ENCODE data around the gene CCL7. TPM values are rescaled to one million over a fixed set of nuclear protein-coding genes. Genes with fewer than 3 reads are reported as not detected.

CCL7 gene
- total and polyA plus RNA-seq, 4 donors = not detected

DNA sequence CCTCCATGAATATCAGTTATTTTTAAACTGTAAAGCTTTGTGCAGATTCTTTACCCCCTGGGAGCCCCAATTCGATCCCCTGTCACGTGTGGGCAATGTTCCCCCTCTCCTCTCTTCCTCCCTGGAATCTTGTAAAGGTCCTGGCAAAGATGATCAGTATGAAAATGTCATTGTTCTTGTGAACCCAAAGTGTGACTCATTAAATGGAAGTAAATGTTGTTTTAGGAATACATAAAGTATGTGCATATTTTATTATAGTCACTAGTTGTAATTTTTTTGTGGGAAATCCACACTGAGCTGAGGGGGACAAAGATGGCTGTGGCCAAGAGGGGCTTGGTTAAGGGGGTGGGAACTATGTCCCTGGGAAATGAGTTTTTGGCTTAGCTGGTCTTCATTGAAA, 17.9 kb downstream of the CCL7 start:
- TF ChIP-seq, protein P1, sequence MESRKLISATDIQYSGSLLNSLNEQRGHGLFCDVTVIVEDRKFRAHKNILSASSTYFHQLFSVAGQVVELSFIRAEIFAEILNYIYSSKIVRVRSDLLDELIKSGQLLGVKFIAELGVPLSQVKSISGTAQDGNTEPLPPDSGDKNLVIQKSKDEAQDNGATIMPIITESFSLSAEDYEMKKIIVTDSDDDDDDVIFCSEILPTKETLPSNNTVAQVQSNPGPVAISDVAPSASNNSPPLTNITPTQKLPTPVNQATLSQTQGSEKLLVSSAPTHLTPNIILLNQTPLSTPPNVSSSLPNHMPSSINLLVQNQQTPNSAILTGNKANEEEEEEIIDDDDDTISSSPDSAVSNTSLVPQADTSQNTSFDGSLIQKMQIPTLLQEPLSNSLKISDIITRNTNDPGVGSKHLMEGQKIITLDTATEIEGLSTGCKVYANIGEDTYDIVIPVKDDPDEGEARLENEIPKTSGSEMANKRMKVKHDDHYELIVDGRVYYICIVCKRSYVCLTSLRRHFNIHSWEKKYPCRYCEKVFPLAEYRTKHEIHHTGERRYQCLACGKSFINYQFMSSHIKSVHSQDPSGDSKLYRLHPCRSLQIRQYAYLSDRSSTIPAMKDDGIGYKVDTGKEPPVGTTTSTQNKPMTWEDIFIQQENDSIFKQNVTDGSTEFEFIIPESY (IDR thresholded peaks at IDR 0.05) = no peak
- TF ChIP-seq NR2F2 (IDR thresholded peaks at IDR 0.05) (no peak), JUND (IDR thresholded peaks at IDR 0.05) (no peak), FOXA2 (IDR thresholded peaks at IDR 0.05) (no peak)
- Histone ChIP-seq H3K27me3 (ENCODE audit: control insufficient read depth in 4 of 4, insufficient read depth in 4 of 4, low read length in 3 of 4) (peaks cover 0 to 2% (median 0%) of the 10 kb centered on the region in 4 donors), H3K4me3 (ENCODE audit: low read depth in 1 of 3, low read length in 3 of 3) (no peak overlapping the region), H3K4me1 (ENCODE audit: control insufficient read depth in 4 of 4, insufficient read depth in 4 of 4, low read length in 3 of 4) (no peaks in the 10 kb centered on the region), H3K27ac (ENCODE audit: low read depth in 1 of 2, low read length in 2 of 2) (no peak overlapping the region), H3K9me3 (ENCODE audit: control insufficient read depth in 4 of 4, low read length in 3 of 4) (no peaks in the 10 kb centered on the region), H3K9ac (ENCODE audit: low read depth in 1 of 2, low read length in 2 of 2) (no peak overlapping the region), H3K36me3 (ENCODE audit: control insufficient read depth in 4 of 4, insufficient read depth in 3 of 4, low read depth in 1 of 4, low read length in 3 of 4) (no peaks in the 10 kb centered on the region)
- whole genome bisulfite sequencing = 49% methylated on average over 2 of the region's 2 CpGs
- DNase-seq (ENCODE audit: low spot score) = no peak

DNA sequence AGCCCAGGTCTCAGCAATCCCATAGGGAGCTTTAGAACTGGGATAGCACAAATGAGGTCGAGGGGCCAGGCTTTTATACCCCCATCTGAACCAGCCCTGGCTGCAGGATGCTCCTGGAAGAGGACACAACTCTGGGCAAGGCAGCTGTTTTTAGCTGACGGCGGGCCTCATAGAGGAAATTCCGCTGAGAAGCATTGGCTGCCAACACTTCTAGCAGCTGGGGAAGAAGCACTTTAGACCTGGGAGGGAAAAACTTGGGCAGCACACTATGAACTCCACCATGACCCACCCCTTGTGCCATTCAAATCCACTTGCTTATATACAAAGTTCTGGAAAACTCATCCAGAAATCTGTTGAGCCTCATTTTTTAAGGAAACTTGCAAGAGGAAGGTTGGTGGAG, 20.6 kb downstream of the CCL7 start:
- 66% methylated on average over 4 of the region's 4 CpGs for WGBS
- Histone ChIP-seq H3K27me3 (ENCODE audit: control insufficient read depth in 4 of 4, insufficient read depth in 4 of 4, low read length in 3 of 4) (peaks cover 0 to 2% (median 0%) of the 10 kb centered on the region in 4 donors), H3K4me3 (ENCODE audit: low read depth in 1 of 3, low read length in 3 of 3) (no peak overlapping the region), H3K9me3 (ENCODE audit: control insufficient read depth in 4 of 4, low read length in 3 of 4) (no peaks in the 10 kb centered on the region), H3K4me1 (ENCODE audit: control insufficient read depth in 4 of 4, insufficient read depth in 4 of 4, low read length in 3 of 4) (no peaks in the 10 kb centered on the region), H3K9ac (ENCODE audit: low read depth in 1 of 2, low read length in 2 of 2) (no peak overlapping the region), H3K36me3 (ENCODE audit: control insufficient read depth in 4 of 4, insufficient read depth in 3 of 4, low read depth in 1 of 4, low read length in 3 of 4) (no peaks in the 10 kb centered on the region), H3K27ac (ENCODE audit: low read depth in 1 of 2, low read length in 2 of 2) (no peak overlapping the region)
- no peak for DNase-seq (ENCODE audit: low spot score)
- TF ChIP-seq FOXA2 (IDR thresholded peaks at IDR 0.05) = no peak
- no peak for TF ChIP-seq HNF4A (conservative IDR thresholded peaks at IDR 0.05)
- TF ChIP-seq, protein P1 (IDR thresholded peaks at IDR 0.05) = no peak
- no peak for TF ChIP-seq RXRA (IDR thresholded peaks at IDR 0.05)
- TF ChIP-seq TAF1 (conservative IDR thresholded peaks at IDR 0.05) = no peak
- TF ChIP-seq RAD21 (IDR thresholded peaks at IDR 0.05) = no peak
- TF ChIP-seq, protein P2, sequence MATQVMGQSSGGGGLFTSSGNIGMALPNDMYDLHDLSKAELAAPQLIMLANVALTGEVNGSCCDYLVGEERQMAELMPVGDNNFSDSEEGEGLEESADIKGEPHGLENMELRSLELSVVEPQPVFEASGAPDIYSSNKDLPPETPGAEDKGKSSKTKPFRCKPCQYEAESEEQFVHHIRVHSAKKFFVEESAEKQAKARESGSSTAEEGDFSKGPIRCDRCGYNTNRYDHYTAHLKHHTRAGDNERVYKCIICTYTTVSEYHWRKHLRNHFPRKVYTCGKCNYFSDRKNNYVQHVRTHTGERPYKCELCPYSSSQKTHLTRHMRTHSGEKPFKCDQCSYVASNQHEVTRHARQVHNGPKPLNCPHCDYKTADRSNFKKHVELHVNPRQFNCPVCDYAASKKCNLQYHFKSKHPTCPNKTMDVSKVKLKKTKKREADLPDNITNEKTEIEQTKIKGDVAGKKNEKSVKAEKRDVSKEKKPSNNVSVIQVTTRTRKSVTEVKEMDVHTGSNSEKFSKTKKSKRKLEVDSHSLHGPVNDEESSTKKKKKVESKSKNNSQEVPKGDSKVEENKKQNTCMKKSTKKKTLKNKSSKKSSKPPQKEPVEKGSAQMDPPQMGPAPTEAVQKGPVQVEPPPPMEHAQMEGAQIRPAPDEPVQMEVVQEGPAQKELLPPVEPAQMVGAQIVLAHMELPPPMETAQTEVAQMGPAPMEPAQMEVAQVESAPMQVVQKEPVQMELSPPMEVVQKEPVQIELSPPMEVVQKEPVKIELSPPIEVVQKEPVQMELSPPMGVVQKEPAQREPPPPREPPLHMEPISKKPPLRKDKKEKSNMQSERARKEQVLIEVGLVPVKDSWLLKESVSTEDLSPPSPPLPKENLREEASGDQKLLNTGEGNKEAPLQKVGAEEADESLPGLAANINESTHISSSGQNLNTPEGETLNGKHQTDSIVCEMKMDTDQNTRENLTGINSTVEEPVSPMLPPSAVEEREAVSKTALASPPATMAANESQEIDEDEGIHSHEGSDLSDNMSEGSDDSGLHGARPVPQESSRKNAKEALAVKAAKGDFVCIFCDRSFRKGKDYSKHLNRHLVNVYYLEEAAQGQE (IDR thresholded peaks at IDR 0.05) = no peak
- TF ChIP-seq, protein P3, sequence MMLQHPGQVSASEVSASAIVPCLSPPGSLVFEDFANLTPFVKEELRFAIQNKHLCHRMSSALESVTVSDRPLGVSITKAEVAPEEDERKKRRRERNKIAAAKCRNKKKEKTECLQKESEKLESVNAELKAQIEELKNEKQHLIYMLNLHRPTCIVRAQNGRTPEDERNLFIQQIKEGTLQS (IDR thresholded peaks at IDR 0.05) = no peak
- no peak for TF ChIP-seq SP1 (IDR thresholded peaks at IDR 0.05)
- no peak for TF ChIP-seq HNF4G (IDR thresholded peaks at IDR 0.05)
- TF ChIP-seq FOXA1 (IDR thresholded peaks at IDR 0.05) = no peak
- TF ChIP-seq YY1 (IDR thresholded peaks at IDR 0.05) = no peak
- no peak for TF ChIP-seq EGR1 (IDR thresholded peaks at IDR 0.05; ENCODE audit: low read depth in 2 of 2)
- TF ChIP-seq, protein P4, sequence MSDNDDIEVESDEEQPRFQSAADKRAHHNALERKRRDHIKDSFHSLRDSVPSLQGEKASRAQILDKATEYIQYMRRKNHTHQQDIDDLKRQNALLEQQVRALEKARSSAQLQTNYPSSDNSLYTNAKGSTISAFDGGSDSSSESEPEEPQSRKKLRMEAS (IDR thresholded peaks at IDR 0.05) = no peak
- no peak for TF ChIP-seq JUND (IDR thresholded peaks at IDR 0.05)
- TF ChIP-seq, protein P5, sequence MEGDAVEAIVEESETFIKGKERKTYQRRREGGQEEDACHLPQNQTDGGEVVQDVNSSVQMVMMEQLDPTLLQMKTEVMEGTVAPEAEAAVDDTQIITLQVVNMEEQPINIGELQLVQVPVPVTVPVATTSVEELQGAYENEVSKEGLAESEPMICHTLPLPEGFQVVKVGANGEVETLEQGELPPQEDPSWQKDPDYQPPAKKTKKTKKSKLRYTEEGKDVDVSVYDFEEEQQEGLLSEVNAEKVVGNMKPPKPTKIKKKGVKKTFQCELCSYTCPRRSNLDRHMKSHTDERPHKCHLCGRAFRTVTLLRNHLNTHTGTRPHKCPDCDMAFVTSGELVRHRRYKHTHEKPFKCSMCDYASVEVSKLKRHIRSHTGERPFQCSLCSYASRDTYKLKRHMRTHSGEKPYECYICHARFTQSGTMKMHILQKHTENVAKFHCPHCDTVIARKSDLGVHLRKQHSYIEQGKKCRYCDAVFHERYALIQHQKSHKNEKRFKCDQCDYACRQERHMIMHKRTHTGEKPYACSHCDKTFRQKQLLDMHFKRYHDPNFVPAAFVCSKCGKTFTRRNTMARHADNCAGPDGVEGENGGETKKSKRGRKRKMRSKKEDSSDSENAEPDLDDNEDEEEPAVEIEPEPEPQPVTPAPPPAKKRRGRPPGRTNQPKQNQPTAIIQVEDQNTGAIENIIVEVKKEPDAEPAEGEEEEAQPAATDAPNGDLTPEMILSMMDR (IDR thresholded peaks at IDR 0.05; ENCODE audit: low read depth, low read length, missing input control) = no peak
- TF ChIP-seq GABPA (IDR thresholded peaks at IDR 0.05 in 1 of 2, conservative IDR thresholded peaks at IDR 0.05 in 1 of 2) = no peak
- no peak for TF ChIP-seq NR2F2 (IDR thresholded peaks at IDR 0.05)

Data from liver (tissue), 9 donors.